HCT116 (cell line): ENCODE measurements around the gene CDH4. TPM values are rescaled to one million over a fixed set of nuclear protein-coding genes. Genes with fewer than 3 reads are reported as not detected.

Source experiments
- ATAC-seq: fragments of 200-7000 bp; cut with Tn5 transposase; 2 replicates; pipeline ENCODE4 v1.9.1; 2020; ENCODE audit warnings: mild to moderate bottlenecking, moderate library complexity
- BruUV-seq: library from RNA; stranded (reverse); fragments of 400-500 nt; replicated peaks from 2 replicates; lab custom pipeline; 2021; lab: Mats Ljungman, UMichigan
- CTCF ChIA-PET: fragments of 300-600 bp; sonication (Branson Sonifier 250); formaldehyde crosslinking; loops from one replicate; lab custom pipeline; 2021; ENCODE audit warnings: antibody characterized with exemption; lab: Charles Lee
- POLR2A ChIA-PET: fragments of 300-600, 350-600 bp; sonication (Branson Sonifier 250); formaldehyde crosslinking; loops from one replicate; lab custom pipeline; 2021; ENCODE audit warnings: antibody characterized with exemption; lab: Charles Lee
- RAD21 ChIA-PET, 2 experiments: fragments of 300-600 bp; sonication (Branson Sonifier 250); formaldehyde crosslinking; loops; one replicate each; lab custom pipeline; 2023; ENCODE audit warnings: low total read pairs in 2 of 2; ENCODE audit not compliant: uncharacterized antibody in 2 of 2, unreplicated experiment in 2 of 2, low non-redundant PET in 1 of 2; lab: Charles Lee
- DNase-seq: peaks from one replicate; pipeline ENCODE4 v3.0.0-alpha.2; 2010; ENCODE audit warnings: low read depth, low spot score
- H2AFZ ChIP-seq: fragments of 200-600 bp; shearing (Covaris generic), sonication (generic); 2 replicates; pipeline ENCODE4 v1.6.1; 2017; ENCODE audit warnings: low read depth, mixed run types, mixed read lengths, antibody characterized with exemption, low read length; ENCODE audit not compliant: poor library complexity, severe bottlenecking
- H3K27ac ChIP-seq: 2 replicates; pipeline ENCODE4 v1.5.1; 2012; ENCODE audit warnings: low read depth, low read length
- H3K27me3 ChIP-seq: fragments of 200-600 bp; sonication (generic); 2 replicates; pipeline ENCODE4 v1.6.1; 2016; ENCODE audit warnings: mixed run types, low read length, mixed read lengths; ENCODE audit not compliant: insufficient read depth
- H3K36me3 ChIP-seq, 2 experiments: fragments of 200-500 bp in 1 of 2; fragments of 200-600 bp in 1 of 2; sonication (Bioruptor generic) in 1 of 2; sonication (generic) in 1 of 2; 2 replicates each; pipeline versions ENCODE4 v1.5.1 to v1.6.1; 2014 to 2016; ENCODE audit warnings: low read length in 2 of 2, inconsistent platforms in 1 of 2, mixed read lengths in 1 of 2, mixed run types in 1 of 2; ENCODE audit not compliant: insufficient read depth in 2 of 2, control insufficient read depth in 1 of 2
- H3K4me1 ChIP-seq, 2 experiments: fragments of 200-600 bp in 1 of 2; sonication (generic) in 1 of 2; 2 replicates each; pipeline versions ENCODE4 v1.5.1 to v1.6.1; 2012 to 2017; ENCODE audit warnings: low read length in 2 of 2, inconsistent platforms in 1 of 2, mild to moderate bottlenecking in 1 of 2, mixed read lengths in 1 of 2, mixed run types in 1 of 2, moderate library complexity in 1 of 2; ENCODE audit not compliant: insufficient read depth in 2 of 2, control insufficient read depth in 1 of 2
- H3K4me2 ChIP-seq: fragments of 200-600 bp; sonication (generic); 2 replicates; pipeline ENCODE4 v1.6.1; 2017; ENCODE audit warnings: mixed run types, low read length, mixed read lengths
- H3K4me3 ChIP-seq, 2 experiments: fragments of 200-600 bp in 1 of 2; sonication (generic) in 1 of 2; replicated peaks in 1 of 2; 2 replicates each; pipeline ENCODE4 v1.5.1; 2011 to 2016; ENCODE audit warnings: low read length in 2 of 2, control low read depth in 1 of 2, low read depth in 1 of 2, mild to moderate bottlenecking in 1 of 2, mixed read lengths in 1 of 2, mixed run types in 1 of 2
- H3K79me2 ChIP-seq: fragments of 200-600 bp; sonication (generic); 2 replicates; pipeline ENCODE4 v1.6.1; 2017; ENCODE audit warnings: mild to moderate bottlenecking, mixed run types, low read length, moderate library complexity, mixed read lengths; ENCODE audit not compliant: insufficient read depth
- H3K9ac ChIP-seq: fragments of 200-600 bp; sonication (generic); 2 replicates; pipeline ENCODE4 v1.6.1; 2016; ENCODE audit warnings: low read length, mixed read lengths
- H3K9me2 ChIP-seq: fragments of 200-600 bp; sonication (generic), shearing (Covaris generic); 2 replicates; pipeline ENCODE4 v1.6.1; 2017; ENCODE audit warnings: mixed run types, mild to moderate bottlenecking, moderate library complexity; ENCODE audit not compliant: insufficient read depth
- H3K9me3 ChIP-seq, 2 experiments: fragments of 200-500 bp in 1 of 2; fragments of 200-600 bp in 1 of 2; sonication (Bioruptor generic) in 1 of 2; sonication (generic) in 1 of 2; 2 replicates each; pipeline ENCODE4 v1.6.1; 2014 to 2017; ENCODE audit warnings: low read length in 2 of 2, mixed read lengths in 2 of 2, inconsistent platforms in 1 of 2, low read depth in 1 of 2, mild to moderate bottlenecking in 1 of 2, mixed run types in 1 of 2, moderate library complexity in 1 of 2; ENCODE audit not compliant: control insufficient read depth in 1 of 2, insufficient read depth in 1 of 2
- H4K20me1 ChIP-seq: fragments of 200-600 bp; sonication (generic), shearing (Covaris generic); 2 replicates; pipeline ENCODE4 v1.6.1; 2017; ENCODE audit warnings: mixed run types, mild to moderate bottlenecking, moderate library complexity; ENCODE audit not compliant: insufficient read depth
- CEBPB ChIP-seq: IDR thresholded peaks from 2 replicates; pipeline ENCODE4 v1.6.1; 2012; ENCODE audit warnings: low read depth
- EZH2 ChIP-seq: fragments of 200-600 bp; sonication (generic); IDR thresholded peaks from 2 replicates; pipeline ENCODE4 v1.6.1; 2017; ENCODE audit warnings: antibody characterized with exemption, mixed run types
- FOSL1 ChIP-seq: IDR thresholded peaks from 2 replicates; pipeline ENCODE4 v1.6.1; 2012; ENCODE audit warnings: low read depth
- JUND ChIP-seq: IDR thresholded peaks from 2 replicates; pipeline ENCODE4 v1.6.1; 2012
- POLR2A ChIP-seq: IDR thresholded peaks from 2 replicates; pipeline ENCODE4 v1.7.0; 2011; ENCODE audit warnings: borderline replicate concordance; ENCODE audit not compliant: insufficient read depth, insufficient read length; ENCODE audit errors: extremely low read depth
- SIN3A ChIP-seq: IDR thresholded peaks from 2 replicates; pipeline ENCODE4 v1.6.1; 2012; ENCODE audit warnings: low read depth
- YY1 ChIP-seq: IDR thresholded peaks from 2 replicates; pipeline ENCODE4 v1.6.1; 2011; ENCODE audit warnings: low read length, low read depth, moderate library complexity, mild to moderate bottlenecking; ENCODE audit not compliant: insufficient replicate concordance; ENCODE audit errors: extremely low read depth
- ZFX ChIP-seq: fragments of 450-650 bp; IDR thresholded peaks from 2 replicates; pipeline ENCODE4 v1.6.1; 2017
- intact Hi-C: fragments of 100-400 bp; cut with micrococcal nuclease; formaldehyde crosslinking; loops from 2 replicates; pipeline ENCODE4 v1.10.0; 2022
- total RNA-seq: library from RNA; stranded (reverse); gene quantifications from one replicate; pipeline ENCODE4 v1.2.1, GENCODE V29; 2021; ENCODE audit not compliant: unreplicated experiment
- TF ChIP-seq, protein P1 (sequence below), 3 experiments: fragments of 200-600 bp in 1 of 3; sonication (generic) in 1 of 3; IDR thresholded peaks in 2 of 3; conservative IDR thresholded peaks in 1 of 3; 2 replicates each; pipeline ENCODE4 v1.5.1; 2012 to 2017; ENCODE audit warnings: low read depth in 2 of 3, low read length in 2 of 3, antibody characterized with exemption in 1 of 3, borderline replicate concordance in 1 of 3, control low read depth in 1 of 3, mild to moderate bottlenecking in 1 of 3, mixed read lengths in 1 of 3, mixed run types in 1 of 3, moderate library complexity in 1 of 3; ENCODE audit not compliant: insufficient read depth in 1 of 3
- TF ChIP-seq, protein P2 (sequence below): IDR thresholded peaks from 2 replicates; pipeline ENCODE4 v1.6.1; 2011; ENCODE audit warnings: mild to moderate bottlenecking, low read length, moderate library complexity; ENCODE audit not compliant: insufficient replicate concordance; ENCODE audit errors: extremely low read depth

Gene CDH4
- total RNA-seq, 1 experiment from 2014 or later, result not detected

DNA sequence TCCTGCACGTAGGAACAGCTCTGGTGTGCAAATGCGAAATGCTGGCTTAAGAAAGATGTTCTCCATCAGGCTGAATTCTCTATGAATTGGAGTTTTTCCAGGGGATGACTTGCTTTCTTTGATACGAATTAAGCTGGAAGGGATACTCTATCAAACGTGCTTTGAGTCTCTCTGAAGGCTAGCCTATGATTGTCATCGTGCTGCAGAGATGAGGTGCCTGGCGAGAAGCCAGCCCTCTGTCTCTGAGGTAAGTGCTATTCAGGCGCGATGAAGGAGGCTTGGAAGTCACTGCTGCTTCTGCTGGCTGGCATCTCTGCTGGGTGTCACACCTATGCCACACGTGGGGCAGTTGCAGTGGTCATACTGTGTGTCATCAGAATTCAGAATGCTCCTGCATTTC, 589.9 kb downstream of the CDH4 start:
- no peak overlapping the region for H3K9ac ChIP-seq
- H3K9me3 ChIP-seq, result no peaks in the 10 kb centered on the region; a peak in 1 of 4 replicates
- no peak overlapping the region for H3K27ac ChIP-seq
- TF ChIP-seq JUND, result no peak
- TF ChIP-seq SIN3A, result no peak
- TF ChIP-seq, protein P1, sequence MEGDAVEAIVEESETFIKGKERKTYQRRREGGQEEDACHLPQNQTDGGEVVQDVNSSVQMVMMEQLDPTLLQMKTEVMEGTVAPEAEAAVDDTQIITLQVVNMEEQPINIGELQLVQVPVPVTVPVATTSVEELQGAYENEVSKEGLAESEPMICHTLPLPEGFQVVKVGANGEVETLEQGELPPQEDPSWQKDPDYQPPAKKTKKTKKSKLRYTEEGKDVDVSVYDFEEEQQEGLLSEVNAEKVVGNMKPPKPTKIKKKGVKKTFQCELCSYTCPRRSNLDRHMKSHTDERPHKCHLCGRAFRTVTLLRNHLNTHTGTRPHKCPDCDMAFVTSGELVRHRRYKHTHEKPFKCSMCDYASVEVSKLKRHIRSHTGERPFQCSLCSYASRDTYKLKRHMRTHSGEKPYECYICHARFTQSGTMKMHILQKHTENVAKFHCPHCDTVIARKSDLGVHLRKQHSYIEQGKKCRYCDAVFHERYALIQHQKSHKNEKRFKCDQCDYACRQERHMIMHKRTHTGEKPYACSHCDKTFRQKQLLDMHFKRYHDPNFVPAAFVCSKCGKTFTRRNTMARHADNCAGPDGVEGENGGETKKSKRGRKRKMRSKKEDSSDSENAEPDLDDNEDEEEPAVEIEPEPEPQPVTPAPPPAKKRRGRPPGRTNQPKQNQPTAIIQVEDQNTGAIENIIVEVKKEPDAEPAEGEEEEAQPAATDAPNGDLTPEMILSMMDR (IDR thresholded peaks at IDR 0.05 in 2 of 3, conservative IDR thresholded peaks at IDR 0.05 in 1 of 3; ENCODE audit: borderline replicate concordance in 1 of 3, insufficient read depth in 1 of 3, low read depth in 2 of 3, low read length in 2 of 3), result no peak
- TF ChIP-seq CEBPB, result no peak
- TF ChIP-seq YY1, result no peak
- TF ChIP-seq POLR2A, result no peak
- no peak for TF ChIP-seq ZFX
- no peak for TF ChIP-seq FOSL1
- TF ChIP-seq, protein P2, sequence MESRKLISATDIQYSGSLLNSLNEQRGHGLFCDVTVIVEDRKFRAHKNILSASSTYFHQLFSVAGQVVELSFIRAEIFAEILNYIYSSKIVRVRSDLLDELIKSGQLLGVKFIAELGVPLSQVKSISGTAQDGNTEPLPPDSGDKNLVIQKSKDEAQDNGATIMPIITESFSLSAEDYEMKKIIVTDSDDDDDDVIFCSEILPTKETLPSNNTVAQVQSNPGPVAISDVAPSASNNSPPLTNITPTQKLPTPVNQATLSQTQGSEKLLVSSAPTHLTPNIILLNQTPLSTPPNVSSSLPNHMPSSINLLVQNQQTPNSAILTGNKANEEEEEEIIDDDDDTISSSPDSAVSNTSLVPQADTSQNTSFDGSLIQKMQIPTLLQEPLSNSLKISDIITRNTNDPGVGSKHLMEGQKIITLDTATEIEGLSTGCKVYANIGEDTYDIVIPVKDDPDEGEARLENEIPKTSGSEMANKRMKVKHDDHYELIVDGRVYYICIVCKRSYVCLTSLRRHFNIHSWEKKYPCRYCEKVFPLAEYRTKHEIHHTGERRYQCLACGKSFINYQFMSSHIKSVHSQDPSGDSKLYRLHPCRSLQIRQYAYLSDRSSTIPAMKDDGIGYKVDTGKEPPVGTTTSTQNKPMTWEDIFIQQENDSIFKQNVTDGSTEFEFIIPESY, result no peak
- no peak for TF ChIP-seq EZH2
- H3K4me3 ChIP-seq, result no peak overlapping the region
- ATAC-seq, result no peak
- H3K4me1 ChIP-seq, result no peaks in the 10 kb centered on the region
- no peaks in the 10 kb centered on the region for H3K36me3 ChIP-seq
- no peaks in the 10 kb centered on the region for H3K79me2 ChIP-seq
- H3K27me3 ChIP-seq, result 0 out of 2 replicates have a peak, but pooled peaks cover 6% of the 10 kb centered on the region
- intact Hi-C loops, result no loop called here
- no peak for DNase-seq
- H4K20me1 ChIP-seq, result no peaks in the 10 kb centered on the region
- no peak overlapping the region for H3K4me2 ChIP-seq
- no peaks in the 10 kb centered on the region for H3K9me2 ChIP-seq
- CTCF ChIA-PET, result no interaction called here
- RAD21 ChIA-PET, result no interaction called here
- no TSS peak for BruUV-seq
- H2AFZ ChIP-seq, result no peak overlapping the region
- POLR2A ChIA-PET, result no interaction called here
